Mesodermal cell (in vitro differentiated cells): ENCODE data around the gene HMCN1.
A peak's percentile ranks its signal among the peaks of the same experiment; 100 is the strongest.
"Not testable (repeated sequence)": the region's sequence is repeated elsewhere in the genome, so short reads cannot be mapped to it uniquely, and the experiment has no call there.

ENCODE experiments used
- H3K27ac ChIP-seq: 2 replicates; pipeline ENCODE4 v1.7.0; 2013; ENCODE audit warnings: mild to moderate bottlenecking, low read depth, low read length, moderate library complexity; ENCODE audit not compliant: severe bottlenecking
- H3K36me3 ChIP-seq: 2 replicates; pipeline ENCODE4 v1.7.1; 2013; ENCODE audit warnings: mild to moderate bottlenecking, low read length, moderate library complexity; ENCODE audit not compliant: control insufficient read depth, insufficient read depth
- H3K4me1 ChIP-seq: one replicate; pipeline ENCODE4 v1.7.1; 2013; ENCODE audit warnings: mild to moderate bottlenecking, low read length; ENCODE audit not compliant: insufficient read depth, control insufficient read depth, poor library complexity, severe bottlenecking
- H3K4me3 ChIP-seq: 2 replicates; pipeline ENCODE4 v1.7.0; 2013; ENCODE audit warnings: low read length, control low read depth, mild to moderate bottlenecking; ENCODE audit not compliant: insufficient read depth, poor library complexity, severe bottlenecking; ENCODE audit errors: extremely low read depth
- H3K9me3 ChIP-seq: 2 replicates; pipeline ENCODE4 v1.7.1; 2013; ENCODE audit warnings: mild to moderate bottlenecking, low read length, moderate library complexity; ENCODE audit not compliant: control insufficient read depth
- WGBS, 2 experiments: methylation state at CpG; one replicate each; pipeline ENCODE4 v1.1.5; 2013; ENCODE audit warnings: missing lambda C conversion rate in 2 of 2; ENCODE audit not compliant: insufficient coverage in 2 of 2; 5-methylcytosine and 5-hydroxymethylcytosine counted together

Gene HMCN1

DNA sequence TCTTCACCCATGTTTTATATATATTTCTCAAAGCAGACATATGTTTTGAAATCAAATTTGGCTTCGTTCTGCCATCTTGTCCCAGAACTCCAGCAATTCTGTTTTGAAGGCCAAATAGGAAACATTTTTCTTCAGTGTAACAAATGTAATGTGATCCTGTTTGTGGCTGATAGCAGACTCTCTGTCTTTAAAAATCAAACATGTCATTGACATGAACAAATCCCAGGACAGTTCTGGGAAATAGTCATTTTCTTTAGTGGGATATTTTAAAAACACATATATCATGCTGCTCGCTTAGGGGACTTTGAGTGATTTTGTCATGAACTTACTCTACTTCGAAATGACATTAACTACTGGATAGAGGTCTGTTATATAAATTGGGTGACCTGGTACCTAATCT, 51.4 kb downstream of the HMCN1 start:
- 93% methylated on average over 3 of the region's 3 CpGs; no CpG with 5 or more reads in 1 of the 2 experiments for WGBS, 2 experiments
- H3K9me3 ChIP-seq, result no peaks in the 10 kb centered on the region

DNA sequence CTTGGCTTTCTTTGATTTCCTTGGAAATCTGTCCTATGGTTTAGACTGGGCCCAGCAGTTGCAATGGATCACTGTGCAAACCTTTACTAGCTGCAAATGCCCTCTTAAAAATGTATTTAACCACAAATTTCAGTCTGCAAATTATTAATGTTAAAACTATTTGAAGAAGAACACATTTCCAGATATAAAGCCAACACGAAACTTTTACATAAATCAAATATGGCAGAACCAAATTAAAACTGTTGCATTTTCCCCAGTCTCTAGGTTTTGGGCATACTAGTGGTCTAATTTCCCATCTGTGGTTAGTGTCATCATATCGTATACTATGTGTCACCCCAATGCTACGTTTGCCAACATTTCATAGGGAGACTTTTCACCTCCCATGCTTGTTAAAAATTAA, 52.3 kb downstream of the HMCN1 start:
- Histone ChIP-seq H3K4me1 (peaks cover 11% of the 10 kb centered on the region), H3K27ac (no peak overlapping the region)
- WGBS, 2 experiments, result 100% methylated on average over 2 of the region's 3 CpGs; no CpG with 5 or more reads in 1 of the 2 experiments

More for the DNA sequence above, 51.4 kb downstream of the HMCN1 start:
- Histone ChIP-seq H3K36me3 (no peaks in the 10 kb centered on the region), H3K4me1 (peaks cover 11% of the 10 kb centered on the region), H3K4me3 (no peak overlapping the region), H3K27ac (no peak overlapping the region)

DNA sequence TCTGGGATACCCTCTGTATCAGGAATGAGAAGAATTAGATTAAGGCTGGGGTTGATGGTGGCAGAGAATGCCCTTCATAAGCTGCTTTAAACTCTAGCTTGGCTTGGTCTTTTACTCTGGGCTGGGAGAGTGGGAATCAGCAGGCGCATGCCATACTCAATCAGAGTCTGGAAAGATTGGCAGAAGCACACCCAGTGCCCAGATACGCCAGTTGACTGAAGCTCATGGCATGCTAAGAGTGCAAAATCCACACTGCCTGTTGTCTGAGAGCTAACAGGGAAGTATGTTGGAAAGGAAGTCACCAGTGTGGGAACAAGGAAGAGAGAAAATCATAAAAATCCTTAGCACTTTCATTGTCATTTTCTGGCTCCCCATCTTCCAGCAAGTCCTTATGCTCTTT, 53.0 kb downstream of the HMCN1 start:
- Histone ChIP-seq H3K4me3 (no peak overlapping the region), H3K36me3 (no peaks in the 10 kb centered on the region), H3K4me1 (peaks cover 11% of the 10 kb centered on the region), H3K27ac (no peak overlapping the region), H3K9me3 (no peaks in the 10 kb centered on the region)
- WGBS, 2 experiments, result 89 to 91% methylated on average over 2 of the region's 2 CpGs

More for the DNA sequence above, 52.3 kb downstream of the HMCN1 start:
- H3K4me3 ChIP-seq, result no peak overlapping the region
- no peaks in the 10 kb centered on the region for H3K36me3 ChIP-seq
- H3K9me3 ChIP-seq, result no peaks in the 10 kb centered on the region

DNA sequence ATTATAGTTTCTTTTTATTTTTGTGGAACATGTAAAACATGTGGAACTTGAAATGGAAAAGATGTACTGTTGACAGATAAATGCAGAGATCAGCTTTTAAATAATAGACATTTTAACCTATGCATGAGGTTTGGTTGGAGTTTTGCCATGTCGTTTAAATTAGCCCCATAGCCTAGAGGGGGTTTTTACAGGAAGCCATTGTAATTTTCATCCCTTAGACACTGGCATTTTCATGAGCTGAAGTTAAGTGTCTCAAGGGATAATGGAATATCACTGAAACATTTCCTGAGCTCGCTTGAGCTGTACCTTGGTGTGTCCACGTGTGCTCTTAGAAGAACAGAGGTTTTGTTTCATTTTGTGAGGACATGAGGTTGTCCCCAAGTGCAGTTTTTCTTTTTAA, 54.2 kb downstream of the HMCN1 start:
- Histone ChIP-seq H3K4me1 (peaks cover 11% of the 10 kb centered on the region), H3K9me3 (no peaks in the 10 kb centered on the region), H3K36me3 (no peaks in the 10 kb centered on the region), H3K4me3 (no peak overlapping the region), H3K27ac (no peak overlapping the region)
- 94 to 100% methylated on average over 1 to 3 of the region's 3 CpGs for WGBS, 2 experiments

DNA sequence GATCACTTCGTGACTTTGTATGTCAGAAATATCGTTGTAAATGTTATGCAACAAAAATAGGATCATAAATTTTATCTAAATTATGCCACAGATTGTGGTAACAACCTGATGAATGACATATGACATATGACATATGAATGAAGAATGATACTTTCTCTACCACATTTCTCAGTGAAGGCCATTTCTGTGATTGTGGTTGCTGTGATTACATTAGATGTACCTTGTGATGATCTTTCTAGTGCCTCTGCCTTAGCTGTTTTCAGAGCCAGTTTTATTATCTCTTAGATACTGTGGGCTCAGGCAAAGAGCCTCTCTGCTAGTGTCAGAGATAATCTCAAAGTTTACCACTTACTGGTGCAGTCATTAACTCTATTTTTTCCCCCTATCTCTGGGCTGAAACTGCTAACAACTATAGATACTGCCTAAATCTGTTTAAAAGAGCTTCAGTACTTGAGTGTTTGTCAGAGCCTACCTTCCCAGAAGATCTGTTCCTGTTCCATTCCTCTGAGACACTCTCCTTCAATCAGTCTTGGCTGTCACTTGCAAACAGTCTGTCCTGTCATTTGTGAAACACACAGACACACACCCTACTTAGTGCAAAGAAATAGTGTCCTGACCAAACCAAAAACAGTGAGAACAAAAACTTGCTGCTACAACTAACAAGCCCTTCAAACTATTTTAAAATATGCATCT, 55.5 kb downstream of the HMCN1 start:
- H3K36me3 ChIP-seq, result no peaks in the 10 kb centered on the region
- H3K9me3 ChIP-seq, result no peaks in the 10 kb centered on the region
- peaks cover 11% of the 10 kb centered on the region for H3K4me1 ChIP-seq
- WGBS, 2 experiments, result no CpG with 5 or more reads among the region's 2 CpGs
- no peak overlapping the region for H3K4me3 ChIP-seq
- peak overlapping the region; percentile 87 for H3K27ac ChIP-seq

DNA sequence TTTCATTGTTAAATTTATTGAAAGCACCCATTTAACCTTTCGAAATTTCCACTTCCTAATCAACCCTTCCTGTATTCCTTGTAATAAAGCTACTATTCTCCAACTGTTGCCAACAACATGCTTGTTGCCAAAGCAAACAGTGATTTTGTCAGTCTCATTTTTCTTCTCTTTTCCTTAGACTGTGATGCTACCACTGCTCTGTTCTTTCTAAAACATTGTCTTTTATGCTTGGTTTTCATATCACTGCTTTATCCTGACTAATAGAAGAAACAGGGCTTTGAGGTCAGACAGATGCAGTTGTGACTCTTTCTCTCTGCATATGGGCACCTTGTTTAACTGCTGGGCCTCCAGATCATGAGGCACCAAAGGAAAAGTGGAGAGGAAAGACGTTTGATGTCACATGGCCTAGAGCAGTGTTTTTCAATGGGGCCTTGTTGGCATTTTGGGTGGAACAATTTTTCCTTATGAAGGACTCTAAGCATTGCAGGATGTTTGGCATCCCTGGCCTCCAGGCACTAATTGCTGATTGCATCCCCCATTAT, 56.1 kb downstream of the HMCN1 start:
- peak overlapping the region; percentile 87 for H3K27ac ChIP-seq
- H3K4me3 ChIP-seq, result no peak overlapping the region
- peaks cover 11% of the 10 kb centered on the region for H3K4me1 ChIP-seq
- WGBS, 2 experiments, result 68 to 80% methylated on average over 2 of the region's 2 CpGs
- no peaks in the 10 kb centered on the region for H3K36me3 ChIP-seq
- H3K9me3 ChIP-seq, result no peaks in the 10 kb centered on the region

DNA sequence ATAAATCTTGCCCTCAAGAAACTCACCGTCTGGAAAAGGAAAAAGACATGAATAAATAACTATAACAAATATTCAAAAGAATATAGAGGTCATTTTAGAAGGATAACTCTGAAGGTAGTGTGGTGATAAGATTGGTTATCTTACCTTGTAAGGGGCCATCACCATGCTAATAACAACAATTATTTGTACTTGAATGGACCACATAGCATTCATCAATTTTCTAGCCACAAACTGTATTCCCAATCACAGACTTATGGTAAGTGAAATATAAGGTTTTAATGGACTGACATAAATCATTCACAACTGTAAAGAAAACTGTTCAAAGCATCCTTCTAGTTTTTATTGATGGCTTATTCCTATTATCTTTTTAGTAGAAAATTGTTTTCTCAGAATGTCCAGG, 57.8 kb downstream of the HMCN1 start:
- Histone ChIP-seq H3K36me3 (no peaks in the 10 kb centered on the region), H3K9me3 (no peaks in the 10 kb centered on the region), H3K27ac (no peak overlapping the region), H3K4me3 (no peak overlapping the region), H3K4me1 (peaks cover 11% of the 10 kb centered on the region)
- no CpG with 5 or more reads among the region's 1 CpG for WGBS, 2 experiments

DNA sequence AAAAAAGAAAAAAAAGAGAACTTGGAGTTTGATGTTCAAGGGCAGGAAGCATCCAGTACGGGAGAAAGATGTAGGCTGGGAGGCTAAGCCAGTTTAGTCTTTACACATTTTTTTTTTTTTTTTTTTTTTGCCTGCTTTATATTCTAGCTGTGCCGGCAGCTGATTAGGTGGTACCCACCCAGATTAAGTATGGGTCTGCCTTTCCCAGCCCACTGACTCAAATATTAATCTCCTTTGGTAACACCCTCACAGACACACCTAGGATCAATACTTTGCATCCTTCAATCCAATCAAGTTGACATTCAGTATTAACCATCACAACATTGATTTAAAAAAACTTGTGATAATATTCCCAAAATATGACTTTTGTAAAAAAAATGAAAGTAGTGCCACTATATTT, 60.3 kb downstream of the HMCN1 start:
- 92% methylated on average over 2 of the region's 2 CpGs; no CpG with 5 or more reads in 1 of the 2 experiments for WGBS, 2 experiments
- not testable (repeated sequence) for H3K4me3 ChIP-seq, H3K4me1 ChIP-seq, H3K27ac ChIP-seq, H3K9me3 ChIP-seq, H3K36me3 ChIP-seq

DNA sequence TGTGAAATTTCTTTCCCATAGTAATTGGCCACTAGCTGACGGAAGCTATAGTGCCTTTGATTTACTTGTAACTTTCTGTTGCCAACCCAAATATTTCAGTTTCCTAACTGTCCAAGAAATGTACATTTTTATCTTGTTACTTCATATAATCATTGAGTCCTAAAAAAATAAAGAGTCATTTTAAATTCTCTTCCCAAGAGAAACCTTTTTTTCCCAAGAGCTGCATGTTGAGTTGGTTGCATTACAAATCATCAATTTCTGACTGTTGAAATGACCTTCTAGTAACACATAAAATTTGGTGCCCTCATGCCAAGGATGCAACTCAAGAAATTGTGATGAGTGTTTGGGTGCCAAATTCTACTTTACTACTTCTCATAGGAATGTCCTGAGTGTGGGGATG, 61.0 kb downstream of the HMCN1 start:
- 83 to 100% methylated on average over 1 of the region's 1 CpG for WGBS, 2 experiments
- no peaks in the 10 kb centered on the region for H3K9me3 ChIP-seq

DNA sequence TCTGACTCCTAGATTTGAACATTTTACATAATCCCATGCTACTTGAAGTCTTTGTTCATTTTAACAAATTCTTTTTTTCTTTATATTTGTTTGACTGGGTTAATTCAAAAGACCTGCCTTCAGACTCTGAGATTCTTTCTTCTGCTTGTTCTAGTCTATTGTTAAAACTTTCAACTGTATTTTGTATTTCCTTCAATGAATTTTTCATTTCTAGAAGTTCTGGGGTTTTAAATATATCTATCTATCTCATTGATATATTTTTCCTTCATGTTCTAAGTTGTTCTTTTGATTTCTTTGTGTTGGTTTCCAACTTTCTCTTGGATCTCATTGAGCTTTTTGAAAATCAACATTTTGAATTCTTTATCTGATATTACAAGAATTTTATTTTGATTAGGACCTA, 64.3 kb downstream of the HMCN1 start:
- H3K4me3 ChIP-seq, result no peak overlapping the region
- H3K4me1 ChIP-seq, result no peaks in the 10 kb centered on the region
- H3K27ac ChIP-seq, result no peak overlapping the region
- no peaks in the 10 kb centered on the region for H3K9me3 ChIP-seq
- no peaks in the 10 kb centered on the region for H3K36me3 ChIP-seq

More for the DNA sequence above, 61.0 kb downstream of the HMCN1 start:
- no peak overlapping the region for H3K4me3 ChIP-seq
- no peaks in the 10 kb centered on the region for H3K36me3 ChIP-seq
- H3K4me1 ChIP-seq, result peaks cover 1% of the 10 kb centered on the region
- H3K27ac ChIP-seq, result no peak overlapping the region

DNA sequence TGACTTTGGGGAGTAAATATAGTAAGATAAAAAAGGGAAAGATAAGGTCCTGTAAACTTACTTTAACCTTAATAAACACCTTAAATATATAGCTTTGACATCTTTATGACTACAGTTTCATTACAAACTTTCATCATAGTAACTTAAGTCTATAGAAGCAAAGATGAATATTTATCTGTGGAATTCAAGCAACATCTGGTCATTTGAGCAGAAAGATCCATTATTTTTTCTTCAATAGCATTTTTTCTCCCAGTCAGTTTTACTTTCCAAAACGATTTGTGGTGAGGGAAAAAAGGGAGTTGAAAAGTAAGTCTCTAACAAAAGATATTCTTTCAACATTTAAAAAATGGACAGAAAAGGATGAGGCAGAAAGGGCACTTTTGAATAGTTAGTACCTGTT, 69.0 kb downstream of the HMCN1 start:
- WGBS, 2 experiments, result no CpG with 5 or more reads among the region's 1 CpG
- Histone ChIP-seq H3K9me3 (no peaks in the 10 kb centered on the region), H3K27ac (no peak overlapping the region), H3K4me1 (peaks cover 7% of the 10 kb centered on the region), H3K36me3 (no peaks in the 10 kb centered on the region), H3K4me3 (no peak overlapping the region)
